Uterus (tissue), 4 donors: ENCODE data around the gene AJAP1. TPM values are rescaled to one million over a fixed set of nuclear protein-coding genes. Genes with fewer than 3 reads are reported as not detected.

Source experiments
- DNase-seq, 2 donors: peaks; one replicate each; pipeline ENCODE4 v3.0.0-alpha.2; 2019 to 2020
- H3K27ac ChIP-seq, 2 donors: fragments of 200-600 bp; sonication (generic); 1 replicate in 1 of 2; 2 replicates in 1 of 2; pipeline ENCODE4 v1.5.1; 2016 to 2018
- H3K27me3 ChIP-seq, 2 donors: fragments of 200-600 bp; sonication (generic); one replicate each; pipeline ENCODE4 v1.5.1; 2018 to 2019; ENCODE audit warnings: control low read depth in 1 of 2
- H3K36me3 ChIP-seq, 2 donors: fragments of 200-600 bp; sonication (generic); one replicate each; pipeline ENCODE4 v1.5.1; 2019; ENCODE audit warnings: control low read depth in 1 of 2
- H3K4me1 ChIP-seq, 2 donors: fragments of 200-600 bp; sonication (generic); one replicate each; pipeline ENCODE4 v1.5.1; 2018 to 2019; ENCODE audit warnings: control low read depth in 1 of 2
- H3K4me3 ChIP-seq, 2 donors: fragments of 200-600 bp; sonication (generic); 1 replicate in 1 of 2; 2 replicates in 1 of 2; pipeline ENCODE4 v1.5.1; 2018 to 2019; ENCODE audit warnings: mild to moderate bottlenecking in 1 of 2
- H3K9me3 ChIP-seq, 2 donors: fragments of 200-600 bp; sonication (generic); one replicate each; pipeline ENCODE4 v1.5.1; 2019; ENCODE audit warnings: control low read depth in 1 of 2
- POLR2A ChIP-seq, 2 donors: fragments of 450-650 bp; IDR thresholded peaks; one replicate each; pipeline ENCODE4 v1.6.1; 2016; ENCODE audit warnings: antibody characterized with exemption in 2 of 2, mild to moderate bottlenecking in 1 of 2, moderate library complexity in 1 of 2
- intact Hi-C: fragments of 100-400 bp; cut with DNase I; formaldehyde crosslinking; loops from one replicate; pipeline ENCODE4 v1.15.1; 2023; ENCODE audit warnings: low total_unique reads
- total RNA-seq, 4 donors: library from RNA; depleted of rRNA in 3 of 4; stranded (reverse); fragments of >200 nt in 3 of 4; gene quantifications; one replicate each; pipeline versions ENCODE4 v1.1.0 to v1.2.4, GENCODE V29; 2014 to 2023
- TF ChIP-seq, protein P1 (sequence below), 4 experiments: fragments of 200-600 bp in 2 of 4; fragments of 450-650 bp in 2 of 4; sonication (generic) in 2 of 4; IDR thresholded peaks; one replicate each; pipeline ENCODE4 v1.5.1; 2016 to 2019; ENCODE audit warnings: antibody characterized with exemption in 4 of 4, mild to moderate bottlenecking in 2 of 4, moderate library complexity in 1 of 4
- donor health status: DM: yes; HTN: yes; CAD: no.

Gene AJAP1
- total RNA-seq, 4 donors from 2014 or later, result 0.97 to 2.7 (median 2.0) TPM; not detected in 1

DNA sequence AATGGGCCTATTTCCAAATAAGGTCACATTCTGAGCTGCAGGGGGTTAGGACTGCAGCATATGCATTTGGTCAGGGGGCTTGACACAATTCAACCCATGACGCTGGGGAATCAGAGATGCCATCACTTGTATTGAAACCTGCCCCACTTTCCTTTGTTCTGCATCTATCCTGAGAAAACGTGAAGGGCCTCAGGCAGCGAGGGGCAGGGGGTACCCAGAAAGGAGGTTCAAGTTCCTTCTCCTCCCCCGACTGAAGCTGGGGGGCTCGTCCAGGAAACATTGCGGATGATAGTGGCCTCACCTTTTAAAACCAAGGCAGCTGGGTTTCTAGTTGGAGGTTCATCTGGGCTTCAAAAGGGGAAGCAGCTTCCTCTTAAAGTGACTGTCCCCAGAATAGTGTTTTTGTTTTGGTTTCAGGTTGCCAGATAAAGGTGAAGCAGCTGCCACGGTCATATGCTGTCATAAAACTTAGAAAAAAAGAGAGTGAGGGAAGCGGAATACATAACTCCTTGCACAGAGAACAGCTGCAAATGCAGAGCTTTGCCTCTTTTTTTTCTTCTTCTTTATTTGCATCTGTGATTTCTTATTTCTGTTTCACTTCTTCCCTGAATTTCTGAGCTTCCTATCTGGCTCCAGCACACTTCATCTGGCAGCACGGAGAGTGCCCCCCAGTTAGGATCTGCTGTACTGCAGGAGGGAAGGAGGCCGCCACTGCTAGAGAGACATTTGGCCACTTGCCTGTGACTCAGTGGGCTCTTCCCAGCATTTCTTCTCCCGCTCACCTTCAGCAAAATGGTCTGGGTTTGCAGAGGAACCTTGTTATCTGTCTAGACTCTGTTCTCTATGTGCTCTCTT is 142.0 kb downstream of the AJAP1 start:
- no peak for TF ChIP-seq POLR2A (IDR thresholded peaks at IDR 0.05)
- TF ChIP-seq, protein P1, sequence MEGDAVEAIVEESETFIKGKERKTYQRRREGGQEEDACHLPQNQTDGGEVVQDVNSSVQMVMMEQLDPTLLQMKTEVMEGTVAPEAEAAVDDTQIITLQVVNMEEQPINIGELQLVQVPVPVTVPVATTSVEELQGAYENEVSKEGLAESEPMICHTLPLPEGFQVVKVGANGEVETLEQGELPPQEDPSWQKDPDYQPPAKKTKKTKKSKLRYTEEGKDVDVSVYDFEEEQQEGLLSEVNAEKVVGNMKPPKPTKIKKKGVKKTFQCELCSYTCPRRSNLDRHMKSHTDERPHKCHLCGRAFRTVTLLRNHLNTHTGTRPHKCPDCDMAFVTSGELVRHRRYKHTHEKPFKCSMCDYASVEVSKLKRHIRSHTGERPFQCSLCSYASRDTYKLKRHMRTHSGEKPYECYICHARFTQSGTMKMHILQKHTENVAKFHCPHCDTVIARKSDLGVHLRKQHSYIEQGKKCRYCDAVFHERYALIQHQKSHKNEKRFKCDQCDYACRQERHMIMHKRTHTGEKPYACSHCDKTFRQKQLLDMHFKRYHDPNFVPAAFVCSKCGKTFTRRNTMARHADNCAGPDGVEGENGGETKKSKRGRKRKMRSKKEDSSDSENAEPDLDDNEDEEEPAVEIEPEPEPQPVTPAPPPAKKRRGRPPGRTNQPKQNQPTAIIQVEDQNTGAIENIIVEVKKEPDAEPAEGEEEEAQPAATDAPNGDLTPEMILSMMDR (IDR thresholded peaks at IDR 0.05), result no peak
- Histone ChIP-seq H3K27ac (no peak overlapping the region), H3K36me3 (no peaks in the 10 kb centered on the region), H3K27me3 (no peaks in the 10 kb centered on the region), H3K4me1 (no peaks in the 10 kb centered on the region), H3K9me3 (no peaks in the 10 kb centered on the region), H3K4me3 (no peak overlapping the region)
- intact Hi-C loops, result no loop called here
- DNase-seq, result no peak

DNA sequence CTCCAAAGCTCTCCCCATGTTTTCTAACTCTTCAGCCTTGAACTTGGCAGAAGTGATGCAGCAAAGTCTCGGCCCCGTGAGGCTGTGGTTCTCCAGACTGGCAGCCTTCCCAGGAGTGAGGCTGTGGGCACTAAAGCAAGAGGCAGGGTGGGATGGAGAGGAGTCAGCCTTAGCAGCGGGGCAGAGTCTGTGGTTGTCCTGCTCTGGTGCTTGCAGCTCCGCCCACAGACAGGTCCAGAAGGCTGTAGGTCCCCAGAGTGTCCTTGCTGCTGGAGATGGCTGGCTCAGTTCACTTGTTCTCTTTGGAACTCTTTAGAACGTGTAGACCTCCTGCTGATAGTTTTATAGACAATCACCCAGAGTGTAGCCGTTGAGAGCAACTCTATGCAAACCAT is 142.6 kb downstream of the AJAP1 start:
- no peak for DNase-seq
- H3K4me1 ChIP-seq, result no peaks in the 10 kb centered on the region
- H3K4me3 ChIP-seq, result no peak overlapping the region
- no peaks in the 10 kb centered on the region for H3K27me3 ChIP-seq
- intact Hi-C loops, result no loop called here
- TF ChIP-seq POLR2A (IDR thresholded peaks at IDR 0.05), result no peak
- TF ChIP-seq, protein P1 (IDR thresholded peaks at IDR 0.05), result no peak
- no peaks in the 10 kb centered on the region for H3K36me3 ChIP-seq
- H3K27ac ChIP-seq, result no peak overlapping the region
- H3K9me3 ChIP-seq, result no peaks in the 10 kb centered on the region

DNA sequence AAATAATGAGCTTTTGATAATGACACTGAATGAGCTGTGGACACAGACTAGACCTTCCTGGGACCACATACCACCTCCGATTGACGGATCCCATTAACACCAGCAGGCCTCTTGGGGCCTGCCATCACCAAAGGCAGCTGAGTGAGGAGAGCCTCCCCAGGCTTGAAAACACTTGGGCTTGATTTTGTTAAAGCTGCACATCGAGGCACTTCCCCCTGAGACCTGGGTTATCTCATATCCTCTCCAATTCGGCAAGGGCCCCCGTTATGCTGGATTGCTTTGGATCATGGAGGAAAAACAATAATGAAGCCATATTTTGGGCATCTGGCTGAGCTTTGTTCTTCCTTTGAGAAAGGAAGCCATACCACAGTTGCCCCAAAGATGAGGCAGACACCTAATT is 143.0 kb downstream of the AJAP1 start:
- Histone ChIP-seq H3K4me3 (no peak overlapping the region), H3K27me3 (no peaks in the 10 kb centered on the region), H3K27ac (no peak overlapping the region), H3K36me3 (no peaks in the 10 kb centered on the region), H3K9me3 (no peaks in the 10 kb centered on the region), H3K4me1 (no peaks in the 10 kb centered on the region)
- TF ChIP-seq, protein P1 (IDR thresholded peaks at IDR 0.05), result no peak
- TF ChIP-seq POLR2A (IDR thresholded peaks at IDR 0.05), result no peak
- DNase-seq, result no peak
- intact Hi-C loops, result no loop called here

DNA sequence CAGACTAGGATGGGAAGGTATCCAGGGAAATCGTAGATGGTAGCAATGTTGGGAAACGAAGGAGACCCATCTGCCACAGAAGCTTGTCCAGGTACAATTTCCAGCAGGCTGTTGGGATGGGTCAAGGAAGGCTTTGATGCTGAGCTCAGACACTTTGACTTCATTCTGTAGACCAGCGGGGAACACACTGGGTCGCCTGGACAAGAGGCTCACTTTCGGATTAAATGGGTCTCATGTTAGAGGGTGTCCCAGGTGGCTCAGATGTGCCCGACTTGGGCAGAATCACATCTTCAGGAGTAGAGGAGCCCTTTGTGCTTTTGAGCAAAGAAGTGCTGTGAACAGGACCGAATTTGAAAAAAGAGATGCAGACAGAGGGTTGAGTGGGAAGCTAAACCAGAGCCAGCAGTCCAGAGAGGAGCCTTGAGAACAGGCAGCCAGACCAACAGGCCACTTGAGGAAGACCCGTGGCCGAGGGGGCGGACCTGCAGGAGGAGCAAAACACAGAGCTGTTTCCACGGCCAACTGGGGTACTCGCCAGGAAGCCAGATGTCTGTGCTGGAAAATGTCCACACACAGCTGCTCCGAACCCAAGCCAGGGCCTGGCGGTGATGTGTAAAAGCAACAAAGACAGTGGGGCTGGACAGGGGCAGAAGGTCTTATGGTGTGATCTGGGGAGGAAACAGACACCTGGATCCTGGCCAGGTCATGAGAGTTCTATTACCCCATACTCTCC is 146.9 kb downstream of the AJAP1 start:
- H3K27me3 ChIP-seq, result no peaks in the 10 kb centered on the region
- H3K4me3 ChIP-seq, result no peak overlapping the region
- no peak for TF ChIP-seq POLR2A (IDR thresholded peaks at IDR 0.05)
- TF ChIP-seq, protein P1 (IDR thresholded peaks at IDR 0.05), result no peak
- no peak overlapping the region for H3K27ac ChIP-seq
- DNase-seq, result peak; percentile 63 to 81
- intact Hi-C loops, result no loop called here
- no peaks in the 10 kb centered on the region for H3K36me3 ChIP-seq
- no peaks in the 10 kb centered on the region for H3K4me1 ChIP-seq
- no peaks in the 10 kb centered on the region for H3K9me3 ChIP-seq

DNA sequence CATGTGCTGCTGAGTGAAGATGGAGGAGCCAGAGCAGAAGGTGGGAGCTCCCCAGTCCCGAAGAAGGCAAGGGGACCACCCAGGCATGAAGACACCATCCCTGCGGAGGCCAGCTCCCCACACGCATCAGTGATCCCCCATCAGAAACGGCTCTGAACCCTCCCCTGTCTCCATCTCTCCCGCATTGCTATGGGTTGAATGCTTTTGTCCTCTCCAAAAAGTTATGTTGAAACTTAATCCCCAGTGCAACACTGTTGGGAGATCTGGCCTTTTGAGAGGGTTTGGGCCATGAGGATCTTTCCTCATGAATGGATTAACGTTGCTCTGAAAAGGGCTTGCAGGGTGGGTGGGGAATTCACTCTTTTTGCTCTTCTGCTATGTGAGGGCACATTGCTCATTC is 147.6 kb downstream of the AJAP1 start:
- Histone ChIP-seq H3K9me3 (no peaks in the 10 kb centered on the region), H3K4me1 (no peaks in the 10 kb centered on the region), H3K36me3 (no peaks in the 10 kb centered on the region), H3K4me3 (no peak overlapping the region), H3K27me3 (no peaks in the 10 kb centered on the region), H3K27ac (no peak overlapping the region)
- no peak for TF ChIP-seq POLR2A (IDR thresholded peaks at IDR 0.05)
- TF ChIP-seq, protein P1 (IDR thresholded peaks at IDR 0.05), result no peak
- no peak for DNase-seq
- intact Hi-C loops, result no loop called here
